Body of pancreas (tissue), 4 donors: ENCODE measurements around the gene NCR2. TPM values are rescaled to one million over a fixed set of nuclear protein-coding genes. Genes with fewer than 3 reads are reported as not detected.
A peak's percentile ranks its signal among the peaks of the same experiment; 100 is the strongest.

ENCODE experiments used
- ATAC-seq: fragments of 150-250 bp; one replicate; pipeline ENCODE4 v1.9.1; 2016
- DNase-seq, 4 donors: peaks; one replicate each; pipeline ENCODE4 v3.0.0-alpha.2; 2019
- H3K27ac ChIP-seq, 4 donors: fragments of 200-600 bp; sonication (generic); 1 replicate in 3 of 4; 2 replicates in 1 of 4; pipeline versions ENCODE4 v1.5.1 to v1.6.1; 2016 to 2019; ENCODE audit warnings: mild to moderate bottlenecking in 1 of 4, mixed read lengths in 1 of 4, moderate library complexity in 1 of 4
- H3K27me3 ChIP-seq, 2 donors: fragments of 200-600 bp; sonication (generic); one replicate each; pipeline ENCODE4 v1.6.0; 2016; ENCODE audit warnings: mild to moderate bottlenecking in 1 of 2
- H3K36me3 ChIP-seq, 2 donors: fragments of 200-600 bp; sonication (generic); replicated peaks in 1 of 2; 2 replicates each; pipeline ENCODE4 v1.5.1; 2016; ENCODE audit warnings: low read depth in 2 of 2; ENCODE audit not compliant: insufficient read depth in 1 of 2
- H3K4me1 ChIP-seq: fragments of 200-600 bp; sonication (generic); one replicate; pipeline ENCODE4 v1.6.0; 2016
- H3K4me3 ChIP-seq, 2 donors: fragments of 200-600 bp; sonication (generic); 1 replicate in 1 of 2; 2 replicates in 1 of 2; pipeline ENCODE4 v1.5.1; 2016 to 2019
- H3K9me3 ChIP-seq, 3 donors: fragments of 200-600 bp; sonication (generic); 1 replicate in 2 of 3; 2 replicates in 1 of 3; pipeline ENCODE4 v1.5.1; 2016
- POLR2A ChIP-seq, 3 donors: fragments of 450-650 bp; IDR thresholded peaks; one replicate each; pipeline ENCODE4 v1.6.1; 2016; ENCODE audit warnings: antibody characterized with exemption in 3 of 3, mild to moderate bottlenecking in 2 of 3
- WGBS, 2 donors: methylation state at CpG; one replicate each; pipeline ENCODE4 v1.1.5; 2017; 5-methylcytosine and 5-hydroxymethylcytosine counted together
- intact Hi-C: fragments of 100-400 bp; cut with DNase I; formaldehyde crosslinking; loops from one replicate; pipeline ENCODE4 v1.15.1; 2023
- total RNA-seq, 2 donors: library from RNA; depleted of rRNA; stranded (reverse); fragments of >200 nt; gene quantifications; one replicate each; pipeline ENCODE4 v1.1.0, GENCODE V29; 2016
- TF ChIP-seq, protein P1 (sequence below), 7 experiments: fragments of 450-650 bp in 4 of 7; fragments of 200-600 bp in 3 of 7; sonication (generic) in 3 of 7; IDR thresholded peaks; one replicate each; pipeline ENCODE4 v1.5.1; 2016 to 2019; ENCODE audit warnings: antibody characterized with exemption in 7 of 7

The NCR2 gene
- total RNA-seq, 2 donors from 2014 or later = not detected

- Histone ChIP-seq H3K27ac (no peak overlapping the region), H3K4me1 (no peaks in the 10 kb centered on the region), H3K4me3 (no peak overlapping the region), H3K27me3 (no peaks in the 10 kb centered on the region), H3K9me3 (no peaks in the 10 kb centered on the region), H3K36me3 (no peaks in the 10 kb centered on the region)
- TF ChIP-seq POLR2A (IDR thresholded peaks at IDR 0.05) = no peak
- ATAC-seq (no peak), DNase-seq (no peak)
- WGBS, 2 donors = 71 to 74% methylated on average over 5 of the region's 5 CpGs
- intact Hi-C loops = no loop called here
Measured at GRCh38 chr6:41302638-41303037, 32.8 kb upstream of the NCR2 start.

GRCh38 chr6:41306187-41306854 is 29.1 kb upstream of the NCR2 start:
- H3K27ac ChIP-seq = no peak overlapping the region
- no peaks in the 10 kb centered on the region for H3K36me3 ChIP-seq
- no peaks in the 10 kb centered on the region for H3K9me3 ChIP-seq
- DNase-seq (peak; percentile 57 to 74 (median 68)), ATAC-seq (peak; percentile 66)
- WGBS, 2 donors = 13 to 14% methylated on average over 13 of the region's 13 CpGs
- H3K27me3 ChIP-seq = no peaks in the 10 kb centered on the region
- no peak overlapping the region for H3K4me3 ChIP-seq
- intact Hi-C loops = no loop called here
- TF ChIP-seq POLR2A (IDR thresholded peaks at IDR 0.05) = no peak
- TF ChIP-seq, protein P1, sequence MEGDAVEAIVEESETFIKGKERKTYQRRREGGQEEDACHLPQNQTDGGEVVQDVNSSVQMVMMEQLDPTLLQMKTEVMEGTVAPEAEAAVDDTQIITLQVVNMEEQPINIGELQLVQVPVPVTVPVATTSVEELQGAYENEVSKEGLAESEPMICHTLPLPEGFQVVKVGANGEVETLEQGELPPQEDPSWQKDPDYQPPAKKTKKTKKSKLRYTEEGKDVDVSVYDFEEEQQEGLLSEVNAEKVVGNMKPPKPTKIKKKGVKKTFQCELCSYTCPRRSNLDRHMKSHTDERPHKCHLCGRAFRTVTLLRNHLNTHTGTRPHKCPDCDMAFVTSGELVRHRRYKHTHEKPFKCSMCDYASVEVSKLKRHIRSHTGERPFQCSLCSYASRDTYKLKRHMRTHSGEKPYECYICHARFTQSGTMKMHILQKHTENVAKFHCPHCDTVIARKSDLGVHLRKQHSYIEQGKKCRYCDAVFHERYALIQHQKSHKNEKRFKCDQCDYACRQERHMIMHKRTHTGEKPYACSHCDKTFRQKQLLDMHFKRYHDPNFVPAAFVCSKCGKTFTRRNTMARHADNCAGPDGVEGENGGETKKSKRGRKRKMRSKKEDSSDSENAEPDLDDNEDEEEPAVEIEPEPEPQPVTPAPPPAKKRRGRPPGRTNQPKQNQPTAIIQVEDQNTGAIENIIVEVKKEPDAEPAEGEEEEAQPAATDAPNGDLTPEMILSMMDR (IDR thresholded peaks at IDR 0.05) = peak; percentile 43 to 74 (median 62)
- H3K4me1 ChIP-seq = no peaks in the 10 kb centered on the region

GRCh38 chr6:41315203-41315602 is 20.2 kb upstream of the NCR2 start:
- H3K4me1 ChIP-seq = peaks cover 7% of the 10 kb centered on the region
- no peaks in the 10 kb centered on the region for H3K9me3 ChIP-seq
- 50 to 57% methylated on average over 2 of the region's 2 CpGs for whole genome bisulfite sequencing, 2 donors
- H3K27ac ChIP-seq = no peak overlapping the region
- TF ChIP-seq, protein P1 (IDR thresholded peaks at IDR 0.05) = no peak
- no peak for TF ChIP-seq POLR2A (IDR thresholded peaks at IDR 0.05)
- intact Hi-C loops = no loop called here
- DNase-seq = no peak
- no peak for ATAC-seq
- no peaks in the 10 kb centered on the region for H3K36me3 ChIP-seq
- no peaks in the 10 kb centered on the region for H3K27me3 ChIP-seq
- no peak overlapping the region for H3K4me3 ChIP-seq

DNA sequence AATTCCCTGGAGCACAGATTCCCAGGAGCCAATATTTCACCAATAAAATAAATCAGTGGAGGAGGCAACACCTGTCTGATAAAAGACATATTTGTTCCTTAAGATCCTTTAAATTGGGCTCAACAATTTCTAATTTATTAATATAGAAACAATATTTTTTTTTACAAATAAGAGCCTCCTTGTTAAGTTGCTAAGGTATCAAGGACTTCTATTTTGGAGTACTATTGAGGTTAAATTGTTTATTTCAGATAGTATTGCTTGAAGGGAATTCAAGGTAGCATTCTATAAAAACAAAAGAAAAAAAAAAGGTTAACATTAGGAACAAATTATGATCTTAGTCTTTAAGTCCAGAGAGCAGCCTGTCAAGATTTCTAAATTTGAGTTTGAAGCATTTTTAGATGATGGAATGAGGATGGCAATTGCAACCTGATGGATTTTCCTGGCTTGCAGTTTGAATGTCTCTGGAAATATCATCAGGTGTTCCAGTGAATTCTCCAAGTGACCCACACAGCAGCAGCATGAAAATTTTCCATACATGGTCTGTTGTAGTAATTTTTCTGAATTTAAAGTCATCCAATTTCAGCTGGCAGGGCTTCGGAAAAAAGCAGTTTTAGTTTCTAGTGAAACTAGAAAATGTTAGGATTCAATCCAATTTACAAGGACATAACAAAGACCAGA is 19.3 kb upstream of the NCR2 start:
- ATAC-seq (no peak), DNase-seq (no peak)
- Histone ChIP-seq H3K9me3 (no peaks in the 10 kb centered on the region), H3K4me3 (no peak overlapping the region), H3K27me3 (no peaks in the 10 kb centered on the region), H3K27ac (no peak overlapping the region), H3K36me3 (no peaks in the 10 kb centered on the region), H3K4me1 (peaks cover 7% of the 10 kb centered on the region)
- no peak for TF ChIP-seq POLR2A (IDR thresholded peaks at IDR 0.05)
- TF ChIP-seq, protein P1 (IDR thresholded peaks at IDR 0.05) = no peak
- 79 to 83% methylated on average over 1 of the region's 1 CpG for WGBS, 2 donors
- intact Hi-C loops = no loop called here

- ATAC-seq = no peak
- intact Hi-C loops = no loop called here
- 22 to 24% methylated on average over 9 of the region's 9 CpGs for WGBS, 2 donors
Measured at GRCh38 chr6:41318261-41318653, 17.2 kb upstream of the NCR2 start.

More at GRCh38 chr6:41318261-41318653, 17.2 kb upstream of the NCR2 start:
- H3K27ac ChIP-seq = no peak overlapping the region
- peaks cover 7% of the 10 kb centered on the region for H3K4me1 ChIP-seq
- TF ChIP-seq, protein P1 (IDR thresholded peaks at IDR 0.05) = no peak
- no peak for TF ChIP-seq POLR2A (IDR thresholded peaks at IDR 0.05)
- no peak overlapping the region for H3K4me3 ChIP-seq
- H3K9me3 ChIP-seq = no peaks in the 10 kb centered on the region
- H3K36me3 ChIP-seq = no peaks in the 10 kb centered on the region
- DNase-seq = no peak
- H3K27me3 ChIP-seq = no peaks in the 10 kb centered on the region
